HG03571 (cell line): ENCODE results near the gene PPIP5K1.
"Not testable (repeated sequence)": the region's sequence is repeated elsewhere in the genome, so short reads cannot be mapped to it uniquely, and the experiment has no call there.

ENCODE experiments used
- ATAC-seq: cut with Tn5 transposase; IDR thresholded peaks from one replicate; pipeline ENCODE4 v1.9.1; 2021; ENCODE audit not compliant: unreplicated experiment

The PPIP5K1 gene

GRCh38 chr15:43547539-43547938 lies 42.5 kb downstream of the PPIP5K1 start:
- ATAC-seq = no peak

- ATAC-seq = no peak
Measured at GRCh38 chr15:43545426-43545825, 44.6 kb downstream of the PPIP5K1 start.

- ATAC-seq = no peak
Measured at GRCh38 chr15:43544266-43544665, 45.7 kb downstream of the PPIP5K1 start.

GRCh38 chr15:43541785-43542184 lies 48.2 kb downstream of the PPIP5K1 start:
- ATAC-seq = no peak

GRCh38 chr15:43538091-43538490 lies 51.9 kb downstream of the PPIP5K1 start:
- no peak for ATAC-seq

GRCh38 chr15:43534897-43535296 lies 55.1 kb downstream of the PPIP5K1 start:
- ATAC-seq = no peak

- ATAC-seq = not testable (repeated sequence)
Measured at GRCh38 chr15:43532826-43533225, 57.2 kb downstream of the PPIP5K1 start.

GRCh38 chr15:43531018-43531670 lies 58.9 kb downstream of the PPIP5K1 start:
- no peak for ATAC-seq

GRCh38 chr15:43529587-43530345 lies 60.2 kb downstream of the PPIP5K1 start:
- no peak for ATAC-seq

GRCh38 chr15:43529141-43529540 lies 60.9 kb downstream of the PPIP5K1 start:
- no peak for ATAC-seq

GRCh38 chr15:43528542-43529007 lies 61.4 kb downstream of the PPIP5K1 start:
- no peak for ATAC-seq

GRCh38 chr15:43527802-43528541 lies 62.0 kb downstream of the PPIP5K1 start:
- no peak for ATAC-seq

GRCh38 chr15:43527016-43527801 lies 62.8 kb downstream of the PPIP5K1 start:
- ATAC-seq = no peak

GRCh38 chr15:43526261-43526930 lies 63.6 kb downstream of the PPIP5K1 start:
- no peak for ATAC-seq

- no peak for ATAC-seq
Measured at GRCh38 chr15:43525131-43525530, 64.9 kb downstream of the PPIP5K1 start.

- no peak for ATAC-seq
Measured at GRCh38 chr15:43524254-43524845, 65.7 kb downstream of the PPIP5K1 start.

GRCh38 chr15:43523646-43524045 lies 66.4 kb downstream of the PPIP5K1 start:
- ATAC-seq = no peak

- ATAC-seq = no peak
Measured at GRCh38 chr15:43522247-43522646, 67.8 kb downstream of the PPIP5K1 start.

- ATAC-seq = no peak
Measured at GRCh38 chr15:43521419-43521818, 68.6 kb downstream of the PPIP5K1 start.

GRCh38 chr15:43520138-43520537 lies 69.9 kb downstream of the PPIP5K1 start:
- no peak for ATAC-seq
